H9 (cell line): ENCODE results near the gene ESPL1. TPM values are rescaled to one million over a fixed set of nuclear protein-coding genes. Genes with fewer than 3 reads are reported as not detected.
A peak's percentile ranks its signal among the peaks of the same experiment; 100 is the strongest.

ENCODE experiments used
- DNase-seq: peaks from one replicate; pipeline ENCODE4 v3.0.0-alpha.2; 2017
- H2AFZ ChIP-seq: one replicate; pipeline ENCODE4 v1.6.1; 2013; ENCODE audit warnings: mild to moderate bottlenecking, low read length, control low read depth, moderate library complexity
- H2AK5ac ChIP-seq: 2 replicates; pipeline ENCODE4 v1.6.1; 2013; ENCODE audit warnings: low read length, control low read depth, mixed read lengths; ENCODE audit not compliant: insufficient read length
- H2BK120ac ChIP-seq: one replicate; pipeline ENCODE4 v1.6.1; 2013; ENCODE audit warnings: low read depth, mild to moderate bottlenecking, low read length, control low read depth, inconsistent platforms; ENCODE audit not compliant: poor library complexity, severe bottlenecking
- H2BK12ac ChIP-seq: 2 replicates; pipeline ENCODE4 v1.6.1; 2013; ENCODE audit warnings: low read length, control low read depth, mixed read lengths, low read depth; ENCODE audit not compliant: insufficient read length
- H2BK15ac ChIP-seq: 2 replicates; pipeline ENCODE4 v1.6.1; 2013; ENCODE audit warnings: low read depth, low read length, control low read depth
- H2BK20ac ChIP-seq: one replicate; pipeline ENCODE4 v1.6.1; 2013; ENCODE audit warnings: low read depth, mild to moderate bottlenecking, low read length, control low read depth, inconsistent platforms; ENCODE audit not compliant: poor library complexity, severe bottlenecking
- H2BK5ac ChIP-seq: 2 replicates; pipeline ENCODE4 v1.6.1; 2013; ENCODE audit warnings: low read length, control low read depth, mixed read lengths; ENCODE audit not compliant: insufficient read length
- H3K14ac ChIP-seq: 2 replicates; pipeline ENCODE4 v1.6.1; 2013; ENCODE audit warnings: low read length, control low read depth; ENCODE audit not compliant: insufficient read depth
- H3K18ac ChIP-seq: 2 replicates; pipeline ENCODE4 v1.6.1; 2013; ENCODE audit warnings: low read depth, mild to moderate bottlenecking, mixed read lengths, low read length, control low read depth; ENCODE audit not compliant: insufficient read length
- H3K23ac ChIP-seq: 2 replicates; pipeline ENCODE4 v1.6.1; 2013; ENCODE audit warnings: low read length, control low read depth, mixed read lengths, low read depth; ENCODE audit not compliant: insufficient read length
- H3K23me2 ChIP-seq: 2 replicates; pipeline ENCODE4 v1.6.1; 2013; ENCODE audit warnings: low read depth, mild to moderate bottlenecking, mixed read lengths, low read length, control low read depth; ENCODE audit not compliant: insufficient read length, poor library complexity, severe bottlenecking
- H3K27ac ChIP-seq: 2 replicates; pipeline ENCODE4 v1.5.1; 2013; ENCODE audit warnings: low read length, control low read depth, mixed read lengths, low read depth; ENCODE audit not compliant: insufficient read length
- H3K27me3 ChIP-seq: 2 replicates; pipeline ENCODE4 v1.6.1; 2013; ENCODE audit warnings: low read length, control low read depth, inconsistent platforms; ENCODE audit not compliant: insufficient read depth
- H3K4ac ChIP-seq: 2 replicates; pipeline ENCODE4 v1.6.1; 2013; ENCODE audit warnings: low read depth, mild to moderate bottlenecking, control low read depth, inconsistent platforms, low read length, moderate library complexity
- H3K4me1 ChIP-seq: 2 replicates; pipeline ENCODE4 v1.6.1; 2013; ENCODE audit warnings: low read length, control low read depth, inconsistent platforms; ENCODE audit not compliant: insufficient read depth
- H3K4me2 ChIP-seq: 2 replicates; pipeline ENCODE4 v1.6.1; 2013; ENCODE audit warnings: low read length, control low read depth, mixed read lengths; ENCODE audit not compliant: insufficient read length, insufficient read depth
- H3K56ac ChIP-seq: 2 replicates; pipeline ENCODE4 v1.6.1; 2013; ENCODE audit warnings: low read depth, mild to moderate bottlenecking, mixed read lengths, low read length, control low read depth; ENCODE audit not compliant: insufficient read length
- H3K79me1 ChIP-seq: 2 replicates; pipeline ENCODE4 v1.6.1; 2013; ENCODE audit warnings: low read depth, mild to moderate bottlenecking, moderate library complexity, low read length, control low read depth, inconsistent platforms; ENCODE audit not compliant: insufficient read depth, poor library complexity, severe bottlenecking
- H3K79me2 ChIP-seq: 2 replicates; pipeline ENCODE4 v1.6.1; 2013; ENCODE audit warnings: low read length, control low read depth, inconsistent platforms; ENCODE audit not compliant: insufficient read depth
- H3K9ac ChIP-seq: 2 replicates; pipeline ENCODE4 v1.6.1; 2013; ENCODE audit warnings: low read length, control low read depth, mixed read lengths; ENCODE audit not compliant: insufficient read length; ENCODE audit errors: extremely low read depth
- H3K9me3 ChIP-seq: one replicate; pipeline ENCODE4 v1.6.1; 2013; ENCODE audit warnings: low read depth, low read length, inconsistent platforms; ENCODE audit not compliant: control insufficient read depth
- H3T11ph ChIP-seq: one replicate; pipeline ENCODE4 v1.6.1; 2013; ENCODE audit warnings: mild to moderate bottlenecking, low read length, control low read depth, inconsistent platforms
- H4K20me1 ChIP-seq: one replicate; pipeline ENCODE4 v1.6.1; 2013; ENCODE audit not compliant: control insufficient read depth, insufficient read length, insufficient read depth
- H4K5ac ChIP-seq: 2 replicates; pipeline ENCODE4 v1.6.1; 2013; ENCODE audit warnings: low read depth, mild to moderate bottlenecking, mixed read lengths, low read length, control low read depth; ENCODE audit not compliant: insufficient read length
- H4K8ac ChIP-seq: replicated peaks from 2 replicates; pipeline ENCODE4 v1.6.1; 2013; ENCODE audit warnings: low read length, control low read depth, mixed read lengths, low read depth; ENCODE audit not compliant: insufficient read length
- H4K91ac ChIP-seq: 2 replicates; pipeline ENCODE4 v1.6.1; 2013; ENCODE audit warnings: low read depth, mild to moderate bottlenecking, moderate library complexity, mixed read lengths, low read length, control low read depth; ENCODE audit not compliant: insufficient read length
- H3K27ac Mint-ChIP-seq, 3 experiments: 2 replicates in 2 of 3; 3 replicates in 1 of 3; pipeline ENCODE4 v1.8.0; 2020 to 2021; ENCODE audit warnings: mixed read lengths in 3 of 3, mild to moderate bottlenecking in 1 of 3, moderate library complexity in 1 of 3
- H3K27me3 Mint-ChIP-seq: 2 replicates; pipeline ENCODE4 v1.8.0; 2021; ENCODE audit warnings: low read depth, mild to moderate bottlenecking, moderate library complexity, mixed read lengths
- H3K36me3 Mint-ChIP-seq, 3 experiments: 2 replicates in 2 of 3; 3 replicates in 1 of 3; pipeline ENCODE4 v1.8.0; 2020 to 2021; ENCODE audit warnings: low read depth in 3 of 3, mixed read lengths in 3 of 3; ENCODE audit not compliant: insufficient read depth in 1 of 3
- H3K4me1 Mint-ChIP-seq, 2 experiments: 2 replicates each; pipeline ENCODE4 v1.8.0; 2020; ENCODE audit warnings: mixed read lengths in 2 of 2
- H3K4me3 Mint-ChIP-seq, 2 experiments: 2 replicates in 1 of 2; 3 replicates in 1 of 2; pipeline ENCODE4 v1.8.0; 2020 to 2021; ENCODE audit warnings: mild to moderate bottlenecking in 2 of 2, mixed read lengths in 2 of 2, moderate library complexity in 1 of 2
- H3K9me3 Mint-ChIP-seq, 2 experiments: 2 replicates in 1 of 2; 3 replicates in 1 of 2; pipeline ENCODE4 v1.8.0; 2020; ENCODE audit warnings: mild to moderate bottlenecking in 2 of 2, mixed read lengths in 2 of 2, moderate library complexity in 1 of 2
- WGBS: extraction: QIAGEN DNeasy Blood & Tissue Kit; methylation state at CpG from one replicate; pipeline ENCODE4 v1.1.7; 2013; ENCODE audit warnings: missing lambda C conversion rate, low lambda C conversion rate, mixed read lengths; ENCODE audit not compliant: insufficient read length; ENCODE audit errors: extremely low coverage; 5-methylcytosine and 5-hydroxymethylcytosine counted together
- total RNA-seq: library from RNA; stranded (reverse); gene quantifications from 2 replicates; pipeline ENCODE4 v1.2.1, GENCODE V29; 2021
- TF ChIP-seq, protein P1 (sequence below): fragments of 200-600 bp; sonication (generic); conservative IDR thresholded peaks from 3 replicates; pipeline ENCODE4 v1.8.0; 2021; ENCODE audit warnings: antibody characterized with exemption, mild to moderate bottlenecking

Gene ESPL1
- total RNA-seq, 1 experiment from 2014 or later, result 43.2 TPM

DNA sequence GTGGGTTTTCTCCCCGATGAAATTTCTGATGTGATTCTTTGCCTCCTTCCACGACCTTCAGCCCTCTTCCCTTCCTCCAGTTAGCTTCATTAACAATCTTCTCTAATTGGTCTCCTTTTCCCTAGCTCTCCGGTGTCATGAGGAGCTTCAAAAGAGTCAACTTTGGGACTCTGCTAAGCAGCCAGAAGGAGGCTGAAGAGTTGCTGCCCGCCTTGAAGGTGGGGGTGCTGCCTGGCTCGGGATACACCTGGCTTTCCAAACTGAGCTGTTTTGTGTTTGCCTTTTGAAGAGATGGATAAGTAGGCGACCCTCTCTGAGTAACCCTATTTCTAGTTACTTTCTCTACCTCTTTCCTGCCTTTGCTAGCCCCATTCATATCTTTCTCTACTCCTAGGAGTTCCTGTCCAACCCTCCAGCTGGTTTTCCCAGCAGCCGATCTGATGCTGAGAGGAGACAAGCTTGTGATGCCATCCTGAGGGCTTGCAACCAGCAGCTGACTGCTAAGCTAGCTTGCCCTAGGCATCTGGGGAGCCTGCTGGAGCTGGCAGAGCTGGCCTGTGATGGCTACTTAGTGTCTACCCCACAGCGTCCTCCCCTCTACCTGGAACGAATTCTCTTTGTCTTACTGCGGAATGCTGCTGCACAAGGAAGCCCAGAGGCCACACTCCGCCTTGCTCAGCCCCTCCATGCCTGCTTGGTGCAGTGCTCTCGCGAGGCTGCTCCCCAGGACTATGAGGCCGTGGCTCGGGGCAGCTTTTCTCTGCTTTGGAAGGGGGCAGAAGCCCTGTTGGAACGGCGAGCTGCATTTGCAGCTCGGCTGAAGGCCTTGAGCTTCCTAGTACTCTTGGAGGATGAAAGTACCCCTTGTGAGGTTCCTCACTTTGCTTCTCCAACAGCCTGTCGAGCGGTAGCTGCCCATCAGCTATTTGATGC lies 797 bp downstream of the ESPL1 start:
- Histone ChIP-seq H4K5ac (no peak overlapping the region), H2BK20ac (no peak overlapping the region), H2AK5ac (no peak overlapping the region), H3K23me2 (peaks cover 6% of the 10 kb centered on the region), H3K27ac (no peak overlapping the region), H3K18ac (no peak overlapping the region), H3T11ph (no peak overlapping the region), H2AFZ (no peak overlapping the region), H3K4me1 (no peaks in the 10 kb centered on the region; the same call in 1 of the 2 replicates), H3K27me3 (no peaks in the 10 kb centered on the region), H2BK5ac (no peak overlapping the region), H3K14ac (no peak overlapping the region), H3K23ac (no peak overlapping the region), H2BK15ac (no peak overlapping the region), H4K20me1 (no peaks in the 10 kb centered on the region), H3K4ac (no peak overlapping the region), H3K9ac (peak overlapping the region; percentile 80), H3K79me1 (peaks cover 14% of the 10 kb centered on the region), H4K8ac (no peak overlapping the region), H3K79me2 (peaks cover 5% of the 10 kb centered on the region; the same call in 1 of the 2 replicates), H3K9me3 (no peaks in the 10 kb centered on the region), H3K56ac (no peak overlapping the region), H4K91ac (no peak overlapping the region), H2BK120ac (no peak overlapping the region), H2BK12ac (no peak overlapping the region), H3K4me2 (peak overlapping the region; percentile 88)
- Mint-ChIP-seq H3K27me3 (no peaks in the 10 kb centered on the region; the same call in 1 of the 2 replicates), H3K9me3 (no peaks in the 10 kb centered on the region), H3K4me1 (peaks cover 25 to 28% of the 10 kb centered on the region in 2 experiments), H3K4me3 (peak overlapping the region; percentile 99 to 100), H3K27ac (peak overlapping the region in 2 of 3 experiments; percentile 94 to 98; a peak in 3 of 7 replicates), H3K36me3 (peaks cover 21 to 32% (median 29%) of the 10 kb centered on the region in 3 experiments; a peak in 6 of 7 replicates)
- no peak for DNase-seq
- TF ChIP-seq, protein P1, sequence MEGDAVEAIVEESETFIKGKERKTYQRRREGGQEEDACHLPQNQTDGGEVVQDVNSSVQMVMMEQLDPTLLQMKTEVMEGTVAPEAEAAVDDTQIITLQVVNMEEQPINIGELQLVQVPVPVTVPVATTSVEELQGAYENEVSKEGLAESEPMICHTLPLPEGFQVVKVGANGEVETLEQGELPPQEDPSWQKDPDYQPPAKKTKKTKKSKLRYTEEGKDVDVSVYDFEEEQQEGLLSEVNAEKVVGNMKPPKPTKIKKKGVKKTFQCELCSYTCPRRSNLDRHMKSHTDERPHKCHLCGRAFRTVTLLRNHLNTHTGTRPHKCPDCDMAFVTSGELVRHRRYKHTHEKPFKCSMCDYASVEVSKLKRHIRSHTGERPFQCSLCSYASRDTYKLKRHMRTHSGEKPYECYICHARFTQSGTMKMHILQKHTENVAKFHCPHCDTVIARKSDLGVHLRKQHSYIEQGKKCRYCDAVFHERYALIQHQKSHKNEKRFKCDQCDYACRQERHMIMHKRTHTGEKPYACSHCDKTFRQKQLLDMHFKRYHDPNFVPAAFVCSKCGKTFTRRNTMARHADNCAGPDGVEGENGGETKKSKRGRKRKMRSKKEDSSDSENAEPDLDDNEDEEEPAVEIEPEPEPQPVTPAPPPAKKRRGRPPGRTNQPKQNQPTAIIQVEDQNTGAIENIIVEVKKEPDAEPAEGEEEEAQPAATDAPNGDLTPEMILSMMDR, result no peak
- no CpG with 5 or more reads among the region's 20 CpGs for WGBS
